ENCODE results near the gene ATOSB.
"Not testable (repeated sequence)": the region's sequence is repeated elsewhere in the genome, so short reads cannot be mapped to it uniquely, and the experiment has no call there.

ATOSB gene, protein sequence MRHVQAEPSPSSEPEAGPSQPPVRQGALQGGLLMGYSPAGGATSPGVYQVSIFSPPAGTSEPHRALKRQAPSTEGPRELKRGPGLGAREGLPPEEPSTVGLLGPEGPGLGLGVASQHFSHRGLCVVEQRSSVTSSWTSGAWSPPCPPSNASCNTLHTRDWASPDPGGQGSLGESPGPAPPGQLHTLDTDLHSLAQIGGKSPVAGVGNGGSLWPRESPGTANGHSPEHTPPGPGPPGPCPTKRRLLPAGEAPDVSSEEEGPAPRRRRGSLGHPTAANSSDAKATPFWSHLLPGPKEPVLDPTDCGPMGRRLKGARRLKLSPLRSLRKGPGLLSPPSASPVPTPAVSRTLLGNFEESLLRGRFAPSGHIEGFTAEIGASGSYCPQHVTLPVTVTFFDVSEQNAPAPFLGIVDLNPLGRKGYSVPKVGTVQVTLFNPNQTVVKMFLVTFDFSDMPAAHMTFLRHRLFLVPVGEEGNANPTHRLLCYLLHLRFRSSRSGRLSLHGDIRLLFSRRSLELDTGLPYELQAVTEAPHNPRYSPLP

DNA sequence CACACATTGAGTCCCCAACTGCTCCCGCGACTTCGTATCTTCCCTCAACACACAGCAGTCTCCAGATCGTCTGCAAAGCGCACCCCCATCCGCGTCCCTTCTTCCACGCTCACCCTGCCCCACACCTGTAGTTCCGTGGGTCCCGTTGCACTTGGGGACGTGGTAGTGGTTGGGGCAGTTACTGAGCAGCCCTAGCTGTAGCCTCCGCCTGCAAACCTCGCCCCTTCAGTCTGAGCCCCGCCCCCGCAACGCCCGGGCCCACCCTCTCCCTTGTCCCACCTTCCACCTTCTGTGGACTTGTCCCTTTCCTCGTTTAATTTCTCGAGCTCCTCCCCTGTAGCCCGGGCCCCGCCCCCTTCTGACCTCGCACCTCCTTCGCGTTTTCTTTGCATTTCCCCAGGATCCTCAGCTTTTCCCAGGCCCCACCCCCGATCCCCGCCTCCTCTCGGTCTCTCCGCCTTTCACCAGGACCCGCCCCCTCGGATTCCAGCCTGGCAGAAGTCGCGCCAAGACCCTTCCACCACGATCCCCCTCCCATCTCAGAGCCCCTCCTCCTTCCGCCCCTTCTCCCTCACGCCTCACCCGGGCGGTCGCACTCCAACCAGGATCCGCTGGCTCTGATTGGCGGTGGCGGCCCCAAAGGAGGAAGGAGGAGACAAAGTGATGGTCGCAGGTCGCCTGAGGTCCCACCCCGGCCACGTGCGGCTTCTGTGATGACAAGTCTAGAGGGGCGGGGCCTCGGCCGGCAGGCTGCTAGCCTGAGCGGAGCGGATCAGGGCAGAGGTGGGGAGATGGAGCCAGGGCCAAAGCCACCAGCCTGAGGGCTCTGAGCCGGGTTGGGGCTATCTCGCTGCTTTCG lies at the start of gene ATOSB:
Gene ATOSB, minus strand, starts transcription at position 183 of the 859 bp plus-strand sequence. CDS start 7,588 bp downstream, outside the sequence.
- TF ChIP-seq, protein P1, sequence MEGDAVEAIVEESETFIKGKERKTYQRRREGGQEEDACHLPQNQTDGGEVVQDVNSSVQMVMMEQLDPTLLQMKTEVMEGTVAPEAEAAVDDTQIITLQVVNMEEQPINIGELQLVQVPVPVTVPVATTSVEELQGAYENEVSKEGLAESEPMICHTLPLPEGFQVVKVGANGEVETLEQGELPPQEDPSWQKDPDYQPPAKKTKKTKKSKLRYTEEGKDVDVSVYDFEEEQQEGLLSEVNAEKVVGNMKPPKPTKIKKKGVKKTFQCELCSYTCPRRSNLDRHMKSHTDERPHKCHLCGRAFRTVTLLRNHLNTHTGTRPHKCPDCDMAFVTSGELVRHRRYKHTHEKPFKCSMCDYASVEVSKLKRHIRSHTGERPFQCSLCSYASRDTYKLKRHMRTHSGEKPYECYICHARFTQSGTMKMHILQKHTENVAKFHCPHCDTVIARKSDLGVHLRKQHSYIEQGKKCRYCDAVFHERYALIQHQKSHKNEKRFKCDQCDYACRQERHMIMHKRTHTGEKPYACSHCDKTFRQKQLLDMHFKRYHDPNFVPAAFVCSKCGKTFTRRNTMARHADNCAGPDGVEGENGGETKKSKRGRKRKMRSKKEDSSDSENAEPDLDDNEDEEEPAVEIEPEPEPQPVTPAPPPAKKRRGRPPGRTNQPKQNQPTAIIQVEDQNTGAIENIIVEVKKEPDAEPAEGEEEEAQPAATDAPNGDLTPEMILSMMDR (conservative IDR thresholded peaks at IDR 0.05), result no peak
- H3K27ac ChIP-seq, result peak within 1 kb of the TSS; percentile 82

DNA sequence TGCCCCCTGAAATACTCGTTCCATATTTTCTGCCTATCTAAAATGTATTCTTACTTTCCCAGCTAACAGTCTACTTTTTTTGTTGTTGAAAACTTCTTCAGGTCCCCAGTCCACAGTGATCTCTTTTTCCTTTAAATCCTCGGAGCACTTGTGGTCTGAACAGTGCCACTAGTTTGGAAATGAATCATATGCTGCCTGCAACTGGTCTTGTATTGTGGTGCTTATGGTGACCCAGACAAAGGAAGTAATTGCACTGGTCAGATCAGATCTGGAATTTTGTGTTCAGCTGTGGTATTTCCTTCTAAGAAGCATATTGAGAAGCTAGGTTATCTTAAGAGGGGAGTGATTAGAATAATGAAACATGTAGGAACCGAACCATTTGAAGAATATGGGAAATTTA lies 49.0 kb upstream of the ATOSB start:
- H3K27ac ChIP-seq, result no peak overlapping the region
- TF ChIP-seq, protein P1 (conservative IDR thresholded peaks at IDR 0.05), result no peak

- peak overlapping the region; percentile 90 for H3K27ac ChIP-seq
- TF ChIP-seq, protein P1 (conservative IDR thresholded peaks at IDR 0.05), result no peak
Observed at GRCh38 chr9:35163413-35163812, 47.8 kb upstream of the ATOSB start.

- TF ChIP-seq, protein P1 (conservative IDR thresholded peaks at IDR 0.05), result no peak
- peak overlapping the region; percentile 90 for H3K27ac ChIP-seq
Observed at GRCh38 chr9:35162605-35163315, 47.1 kb upstream of the ATOSB start.

DNA sequence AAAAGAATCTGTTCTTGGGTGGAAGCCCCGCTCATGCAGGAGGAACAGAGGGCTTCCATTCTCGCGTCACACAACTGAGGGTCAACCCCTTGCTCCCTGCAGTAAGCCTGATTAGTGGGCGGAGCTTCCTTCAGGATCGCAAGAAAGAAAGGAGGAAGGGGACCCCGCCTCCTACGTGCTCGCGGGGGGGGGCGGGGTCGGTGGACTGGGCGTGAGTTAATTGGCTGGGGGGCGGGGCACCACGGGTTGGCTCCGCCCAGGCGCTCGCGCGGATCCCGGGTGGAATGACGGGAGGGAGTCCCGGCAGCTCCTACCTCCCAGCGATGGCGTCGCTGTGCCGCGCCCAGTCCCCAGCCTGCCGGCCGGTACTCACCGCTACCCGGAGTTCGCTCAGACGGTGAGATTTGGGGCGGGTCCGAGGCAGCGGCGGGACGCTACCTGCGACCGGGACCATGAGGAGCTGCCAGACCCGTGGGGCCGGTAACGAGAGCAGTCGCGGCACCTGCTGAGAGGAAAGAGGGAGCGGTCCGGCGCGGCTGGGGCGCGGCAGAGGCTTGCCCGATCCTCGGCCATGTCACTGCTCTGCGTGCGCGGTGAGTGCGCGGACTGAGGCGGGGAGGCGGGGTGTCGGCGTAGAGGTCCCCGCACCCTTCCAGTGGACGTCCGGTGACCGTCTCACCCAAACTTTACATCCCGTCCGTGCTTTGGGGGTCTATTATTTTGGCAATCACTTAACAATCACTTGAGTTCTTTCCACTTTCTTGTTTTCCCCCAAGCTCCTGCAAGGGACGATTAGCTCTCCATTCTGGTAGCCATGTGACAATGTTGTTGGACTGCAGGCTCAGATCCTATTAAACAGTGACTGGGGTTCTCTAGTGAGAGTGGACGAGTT lies 46.3 kb upstream of the ATOSB start, which contains the start of gene UNC13B:
Gene UNC13B, plus strand, starts transcription at position 297 of the 892 bp plus-strand sequence. Its CDS starts 275 bp downstream, at position 572.
- peak within 1 kb of the TSS; percentile 90 for H3K27ac ChIP-seq
- TF ChIP-seq, protein P1 (conservative IDR thresholded peaks at IDR 0.05), result peak; percentile 46; the same call in 1 of the 2 replicates

- TF ChIP-seq, protein P1 (conservative IDR thresholded peaks at IDR 0.05), result no peak
- no peak overlapping the region for H3K27ac ChIP-seq
Observed at GRCh38 chr9:35158501-35159280, 43.0 kb upstream of the ATOSB start.

GRCh38 chr9:35157836-35158235 lies 42.2 kb upstream of the ATOSB start:
- H3K27ac ChIP-seq, result not testable (repeated sequence)
